ENCODE measurements around the gene CACNG5.

CACNG5 gene

GRCh38 chr17:66932311-66932710 lies 97.4 kb downstream of the CACNG5 start:
- H3K27me3 ChIP-seq (ENCODE audit: control insufficient read depth in 1 of 2, insufficient read depth in 2 of 2, low read length in 2 of 2) = peaks cover 0 to 7% of the 10 kb centered on the region in 2 donors
- H3K9me3 ChIP-seq (ENCODE audit: control insufficient read depth in 1 of 2, low read length in 2 of 2) = no peaks in the 10 kb centered on the region
- H3K4me3 ChIP-seq (ENCODE audit: low read depth in 1 of 2, low read length in 2 of 2) = no peak overlapping the region
- no peaks in the 10 kb centered on the region for H3K4me1 ChIP-seq (ENCODE audit: control insufficient read depth in 1 of 2, insufficient read depth in 2 of 2, low read length in 2 of 2)
- no peak overlapping the region for H3K9ac ChIP-seq (ENCODE audit: low read depth in 1 of 2, low read length in 2 of 2)
- no peaks in the 10 kb centered on the region for H3K36me3 ChIP-seq (ENCODE audit: control insufficient read depth in 1 of 2, insufficient read depth in 2 of 2, low read length in 2 of 2)
- H3K27ac ChIP-seq (ENCODE audit: low read depth, low read length) = no peak overlapping the region

GRCh38 chr17:66934040-66934439 lies 99.1 kb downstream of the CACNG5 start:
- Histone ChIP-seq H3K4me1 (ENCODE audit: control insufficient read depth in 1 of 2, insufficient read depth in 2 of 2, low read length in 2 of 2) (no peaks in the 10 kb centered on the region), H3K27me3 (ENCODE audit: control insufficient read depth in 1 of 2, insufficient read depth in 2 of 2, low read length in 2 of 2) (peaks cover 0 to 11% of the 10 kb centered on the region in 2 donors), H3K4me3 (ENCODE audit: low read depth in 1 of 2, low read length in 2 of 2) (no peak overlapping the region), H3K27ac (ENCODE audit: low read depth, low read length) (no peak overlapping the region), H3K9ac (ENCODE audit: low read depth in 1 of 2, low read length in 2 of 2) (no peak overlapping the region), H3K36me3 (ENCODE audit: control insufficient read depth in 1 of 2, insufficient read depth in 2 of 2, low read length in 2 of 2) (no peaks in the 10 kb centered on the region), H3K9me3 (ENCODE audit: control insufficient read depth in 1 of 2, low read length in 2 of 2) (no peaks in the 10 kb centered on the region)

Data from duodenal mucosa (tissue), 2 donors.